Bronchial epithelial cell (primary cell): Measurements from ENCODE around the gene MPC2. TPM values are rescaled to one million over a fixed set of nuclear protein-coding genes. Genes with fewer than 3 reads are reported as not detected.

ENCODE experiments used
- DNase-seq: peaks from one replicate; pipeline ENCODE4 v3.0.0-alpha.2; 2010; ENCODE audit warnings: low read depth
- FAIRE-seq: peaks from 2 replicates; lab custom pipeline; 2011; peaks lifted over from hg19 to GRCh38; lab: Jason Lieb, UNC
- H3K27me3 ChIP-seq: 2 replicates; pipeline ENCODE4 v1.5.1; 2011; ENCODE audit warnings: low read length; ENCODE audit not compliant: control insufficient read depth, insufficient read depth
- H3K36me3 ChIP-seq: 2 replicates; pipeline ENCODE4 v1.5.1; 2011; ENCODE audit warnings: low read length; ENCODE audit not compliant: control insufficient read depth, insufficient read depth
- H3K4me3 ChIP-seq: 2 replicates; pipeline ENCODE4 v1.5.1; 2011; ENCODE audit warnings: mild to moderate bottlenecking, low read depth, low read length, control low read depth
- total RNA-seq: library from RNA; depleted of rRNA; stranded (reverse); fragments of >200 nt; gene quantifications from 2 replicates; pipeline ENCODE4 v1.2.1, GENCODE V29; 2014
- TF ChIP-seq, protein P1 (sequence below): IDR thresholded peaks from 2 replicates; pipeline ENCODE4 v1.5.1; 2011; ENCODE audit warnings: mild to moderate bottlenecking, moderate library complexity, low read length, control low read depth, inconsistent platforms; ENCODE audit not compliant: insufficient read depth, severe bottlenecking

The MPC2 gene
- total RNA-seq, 1 donor from 2014 or later: 10.8 TPM

DNA sequence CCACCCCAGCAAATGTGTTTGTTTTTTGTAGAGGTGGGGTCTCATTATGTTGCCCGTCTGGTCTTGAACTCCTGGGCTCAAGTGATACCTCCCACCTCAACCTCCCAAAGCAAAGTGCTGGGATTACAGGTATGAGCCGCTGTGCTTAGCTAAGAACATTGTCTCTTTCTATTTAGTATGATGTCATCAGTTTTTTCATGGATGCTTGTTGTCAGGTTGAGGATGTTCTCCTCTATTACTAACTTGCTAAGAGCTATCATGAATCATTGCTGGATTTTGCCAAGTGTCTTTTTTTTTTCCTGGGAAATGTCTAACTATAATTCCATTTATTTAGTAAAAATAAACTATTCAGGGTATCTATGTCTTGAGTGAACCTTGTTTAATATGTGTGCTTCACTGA is 19.0 kb upstream of the MPC2 start:
- peaks cover 4% of the 10 kb centered on the region for H3K36me3 ChIP-seq
- H3K27me3 ChIP-seq: no peaks in the 10 kb centered on the region
- TF ChIP-seq, protein P1, sequence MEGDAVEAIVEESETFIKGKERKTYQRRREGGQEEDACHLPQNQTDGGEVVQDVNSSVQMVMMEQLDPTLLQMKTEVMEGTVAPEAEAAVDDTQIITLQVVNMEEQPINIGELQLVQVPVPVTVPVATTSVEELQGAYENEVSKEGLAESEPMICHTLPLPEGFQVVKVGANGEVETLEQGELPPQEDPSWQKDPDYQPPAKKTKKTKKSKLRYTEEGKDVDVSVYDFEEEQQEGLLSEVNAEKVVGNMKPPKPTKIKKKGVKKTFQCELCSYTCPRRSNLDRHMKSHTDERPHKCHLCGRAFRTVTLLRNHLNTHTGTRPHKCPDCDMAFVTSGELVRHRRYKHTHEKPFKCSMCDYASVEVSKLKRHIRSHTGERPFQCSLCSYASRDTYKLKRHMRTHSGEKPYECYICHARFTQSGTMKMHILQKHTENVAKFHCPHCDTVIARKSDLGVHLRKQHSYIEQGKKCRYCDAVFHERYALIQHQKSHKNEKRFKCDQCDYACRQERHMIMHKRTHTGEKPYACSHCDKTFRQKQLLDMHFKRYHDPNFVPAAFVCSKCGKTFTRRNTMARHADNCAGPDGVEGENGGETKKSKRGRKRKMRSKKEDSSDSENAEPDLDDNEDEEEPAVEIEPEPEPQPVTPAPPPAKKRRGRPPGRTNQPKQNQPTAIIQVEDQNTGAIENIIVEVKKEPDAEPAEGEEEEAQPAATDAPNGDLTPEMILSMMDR: no peak
- FAIRE-seq (no peak), DNase-seq (peak; percentile 52)
- H3K4me3 ChIP-seq: no peak overlapping the region

- FAIRE-seq (no peak), DNase-seq (no peak)
- Histone ChIP-seq H3K27me3 (no peaks in the 10 kb centered on the region), H3K36me3 (peaks cover 4% of the 10 kb centered on the region), H3K4me3 (no peak overlapping the region)
- TF ChIP-seq, protein P1: no peak
These were observed 13.7 kb upstream of the MPC2 start for GRCh38 chr1:167950569-167950968.

DNA sequence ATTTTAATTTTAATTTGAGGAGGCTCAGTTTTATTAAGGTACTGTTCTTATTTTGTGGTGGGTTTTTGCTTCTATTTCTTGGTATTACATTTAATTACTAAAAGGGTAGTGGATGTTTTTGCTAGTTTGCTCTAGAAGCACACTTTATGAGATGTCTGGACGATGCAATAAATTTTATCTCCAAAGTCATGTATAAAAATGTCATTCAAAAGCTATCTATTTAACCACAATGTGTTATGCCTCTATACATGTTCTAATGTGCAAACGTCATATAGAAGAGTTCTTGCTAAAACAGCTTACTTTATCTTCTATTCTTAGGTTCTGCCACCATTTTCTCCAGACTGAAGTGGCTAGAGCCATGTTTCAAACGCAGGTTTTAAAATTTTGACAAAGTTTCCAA is 12.9 kb upstream of the MPC2 start:
- DNase-seq: no peak
- no peaks in the 10 kb centered on the region for H3K27me3 ChIP-seq
- FAIRE-seq: no peak
- no peak overlapping the region for H3K4me3 ChIP-seq
- H3K36me3 ChIP-seq: peaks cover 4% of the 10 kb centered on the region
- TF ChIP-seq, protein P1: no peak

DNA sequence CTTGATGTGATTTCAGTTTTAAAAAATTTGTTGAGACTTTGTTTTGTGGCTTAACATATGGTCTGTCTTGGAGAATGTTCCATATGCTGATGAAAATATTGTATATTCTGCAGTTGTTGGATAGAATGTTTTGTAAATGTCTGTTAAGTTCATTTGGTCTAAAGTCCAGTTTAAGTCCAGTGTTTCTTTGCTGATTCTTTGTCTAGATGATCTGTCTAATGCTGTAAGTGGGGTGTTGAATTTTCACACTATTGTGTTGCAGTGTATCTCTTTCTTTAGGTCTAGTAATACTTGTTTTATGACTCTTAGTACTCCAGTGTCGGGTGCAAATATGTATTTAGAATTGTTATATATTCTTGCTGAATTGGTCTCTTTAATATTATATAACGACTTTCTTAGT is 10.9 kb upstream of the MPC2 start:
- TF ChIP-seq, protein P1: no peak
- Histone ChIP-seq H3K4me3 (no peak overlapping the region), H3K36me3 (peaks cover 2% of the 10 kb centered on the region), H3K27me3 (no peaks in the 10 kb centered on the region)
- DNase-seq (no peak), FAIRE-seq (no peak)

GRCh38 chr1:167943541-167943940 is 6.7 kb upstream of the MPC2 start:
- Histone ChIP-seq H3K4me3 (no peak overlapping the region), H3K27me3 (no peaks in the 10 kb centered on the region), H3K36me3 (no peaks in the 10 kb centered on the region)
- no peak for FAIRE-seq
- peak; percentile 88 for DNase-seq
- TF ChIP-seq, protein P1: no peak

- Histone ChIP-seq H3K36me3 (no peaks in the 10 kb centered on the region), H3K27me3 (no peaks in the 10 kb centered on the region), H3K4me3 (no peak overlapping the region)
- FAIRE-seq (no peak), DNase-seq (no peak)
- TF ChIP-seq, protein P1: no peak
These were observed 3.4 kb upstream of the MPC2 start for GRCh38 chr1:167940264-167940663.
